Glomerular visceral epithelial cell (primary cell): ENCODE measurements around the gene SDCCAG8.

Source experiments
- DNase-seq: peaks from one replicate; pipeline ENCODE4 v3.0.0-alpha.2; 2016; ENCODE audit errors: extremely low spot score

Gene SDCCAG8

GRCh38 chr1:243281672-243282071 is 25.8 kb downstream of the SDCCAG8 start:
- no peak for DNase-seq

DNA sequence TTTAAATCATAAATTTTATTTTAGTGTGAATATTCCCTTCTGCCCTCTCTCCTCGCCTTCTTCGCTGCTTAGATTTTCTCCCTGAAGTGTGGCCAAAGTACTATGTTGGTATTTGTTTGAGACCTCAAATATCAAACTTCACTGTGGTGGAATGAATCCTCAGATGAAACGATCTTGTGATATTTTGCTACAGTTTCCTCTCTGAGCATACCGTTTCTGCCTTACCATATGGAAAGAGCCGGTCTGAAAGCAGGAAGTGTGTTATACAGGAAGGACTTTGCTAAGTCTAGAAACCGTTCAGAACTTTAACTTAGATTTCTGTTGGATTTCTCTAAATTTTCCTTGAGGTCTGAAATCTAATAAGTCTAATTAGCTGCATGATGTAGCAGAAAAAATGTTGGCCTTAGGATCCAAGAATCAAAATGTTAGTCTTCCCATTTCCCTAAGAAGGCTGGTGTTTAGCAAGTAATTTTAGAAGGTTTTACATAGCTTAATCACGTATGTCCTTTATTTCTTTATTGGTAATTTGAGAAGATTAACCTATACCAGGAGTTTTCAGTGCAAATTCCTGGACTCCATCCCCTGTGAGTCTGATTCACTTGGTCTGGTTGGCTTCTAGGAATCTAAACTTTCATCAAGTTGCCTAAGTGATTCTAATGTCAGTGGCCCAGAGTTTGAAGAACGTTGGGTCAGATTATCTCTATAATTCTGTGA is 30.7 kb downstream of the SDCCAG8 start:
- no peak for DNase-seq

GRCh38 chr1:243287123-243287460 is 31.3 kb downstream of the SDCCAG8 start:
- no peak for DNase-seq

GRCh38 chr1:243287652-243288051 is 31.8 kb downstream of the SDCCAG8 start:
- peak; percentile 68 for DNase-seq

DNA sequence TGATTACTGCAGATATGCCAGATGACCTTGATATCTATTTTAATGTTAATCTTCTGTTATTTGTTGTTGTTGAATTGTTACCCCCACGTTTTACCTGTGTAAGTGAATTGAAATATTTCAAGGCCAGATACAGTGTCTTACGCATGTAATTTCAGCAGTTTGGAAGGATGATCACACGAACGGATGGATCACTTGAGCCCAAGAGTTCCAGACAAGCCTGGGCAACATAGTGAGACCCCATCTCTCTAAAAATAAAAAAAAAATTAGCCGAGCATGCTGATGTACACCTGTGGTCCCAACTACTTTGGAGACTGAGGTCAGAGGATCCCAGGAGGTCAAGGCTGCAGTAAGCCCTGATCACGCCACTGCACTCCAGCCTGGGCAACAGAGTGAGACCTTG is 32.2 kb downstream of the SDCCAG8 start:
- no peak for DNase-seq

DNA sequence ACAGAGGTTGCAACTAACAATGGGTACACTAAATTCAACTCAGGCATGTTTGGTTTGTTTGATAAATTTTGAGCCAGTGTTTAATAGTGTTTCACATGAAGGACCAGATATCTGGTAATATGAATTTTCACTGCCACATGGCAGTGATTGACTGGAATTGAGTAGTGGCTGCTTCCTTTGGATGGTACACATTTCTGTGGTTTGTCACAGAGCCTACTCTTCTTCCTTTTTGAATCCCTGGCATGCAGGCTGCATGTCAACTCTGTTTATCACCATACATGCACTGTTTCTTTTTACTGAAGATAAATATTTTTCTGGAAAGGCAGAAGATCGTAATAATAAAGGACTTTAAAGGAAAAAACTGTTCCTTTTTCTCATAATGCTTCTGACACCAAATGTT is 35.5 kb downstream of the SDCCAG8 start:
- DNase-seq: no peak

GRCh38 chr1:243292117-243292516 is 36.3 kb downstream of the SDCCAG8 start:
- no peak for DNase-seq

GRCh38 chr1:243293941-243294722 is 38.3 kb downstream of the SDCCAG8 start:
- DNase-seq: no peak

DNA sequence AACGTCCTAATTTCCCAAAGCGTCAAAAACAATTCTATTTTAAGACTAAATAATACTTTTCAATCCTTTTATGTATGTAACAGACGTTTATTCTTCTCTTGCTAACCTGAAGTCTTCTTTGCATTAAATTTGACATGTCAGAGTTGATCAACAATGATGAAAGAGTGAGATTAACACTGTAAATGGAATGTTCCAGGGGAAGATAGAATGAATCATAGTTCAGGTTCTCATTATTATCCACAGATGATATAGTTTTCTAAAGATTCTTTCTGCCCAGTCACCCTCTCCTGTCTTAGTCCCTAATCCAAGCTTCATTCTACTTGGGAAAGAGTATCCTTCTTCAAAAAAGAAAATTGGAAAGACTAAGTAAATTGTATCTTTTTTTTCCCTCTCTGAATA is 38.9 kb downstream of the SDCCAG8 start:
- DNase-seq: no peak

DNA sequence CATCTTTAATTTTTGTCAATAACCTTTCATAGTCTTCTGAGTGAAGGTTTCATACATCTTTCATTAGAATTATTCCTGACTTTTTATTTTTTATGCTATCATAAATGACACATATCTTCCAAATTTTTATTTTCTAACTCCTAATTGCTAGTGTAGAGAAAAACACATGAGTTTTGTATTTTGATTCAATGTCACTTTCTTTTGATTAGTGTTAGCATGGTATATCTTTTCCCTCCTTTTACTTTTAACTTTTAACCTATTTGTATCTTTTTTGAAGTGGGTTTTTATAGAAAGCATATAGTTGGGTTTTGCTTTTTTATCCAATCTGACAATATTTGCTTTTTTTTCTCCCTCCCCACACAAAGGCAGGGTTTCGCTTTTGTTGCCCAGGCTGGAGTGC is 43.2 kb downstream of the SDCCAG8 start:
- no peak for DNase-seq

DNA sequence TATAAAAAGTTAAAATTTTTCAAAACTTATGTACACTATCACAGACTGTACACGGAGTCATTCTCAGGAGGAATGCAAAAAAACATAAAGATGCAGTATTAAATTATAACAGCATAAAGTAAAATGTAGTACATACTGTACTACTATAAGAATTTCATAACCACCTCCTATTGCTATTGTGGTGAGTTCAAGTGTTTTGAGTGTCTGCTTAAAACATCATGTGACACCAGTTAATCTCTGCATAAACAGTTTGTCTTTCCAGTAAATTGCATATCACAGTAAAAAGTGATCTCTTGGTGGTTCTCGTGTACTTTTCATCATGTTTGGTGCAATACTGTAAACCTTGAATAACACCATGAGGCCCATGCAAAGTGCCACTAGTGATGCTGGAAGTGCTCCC is 45.2 kb downstream of the SDCCAG8 start:
- DNase-seq: no peak

- no peak for DNase-seq
Measured at GRCh38 chr1:243311809-243312208, 56.0 kb downstream of the SDCCAG8 start.

GRCh38 chr1:243312952-243313634 is 57.3 kb downstream of the SDCCAG8 start:
- DNase-seq: no peak

GRCh38 chr1:243313635-243314536 is 58.0 kb downstream of the SDCCAG8 start:
- DNase-seq: no peak

- no peak for DNase-seq
Measured at GRCh38 chr1:243315455-243315854, 59.6 kb downstream of the SDCCAG8 start.

- DNase-seq: no peak
Measured at GRCh38 chr1:243315893-243316292, 60.1 kb downstream of the SDCCAG8 start.

- DNase-seq: no peak
Measured at GRCh38 chr1:243316366-243316989, 60.6 kb downstream of the SDCCAG8 start.

- no peak for DNase-seq
Measured at GRCh38 chr1:243320224-243320623, 64.4 kb downstream of the SDCCAG8 start.

- DNase-seq: no peak
Measured at GRCh38 chr1:243322326-243322725, 66.5 kb downstream of the SDCCAG8 start.

DNA sequence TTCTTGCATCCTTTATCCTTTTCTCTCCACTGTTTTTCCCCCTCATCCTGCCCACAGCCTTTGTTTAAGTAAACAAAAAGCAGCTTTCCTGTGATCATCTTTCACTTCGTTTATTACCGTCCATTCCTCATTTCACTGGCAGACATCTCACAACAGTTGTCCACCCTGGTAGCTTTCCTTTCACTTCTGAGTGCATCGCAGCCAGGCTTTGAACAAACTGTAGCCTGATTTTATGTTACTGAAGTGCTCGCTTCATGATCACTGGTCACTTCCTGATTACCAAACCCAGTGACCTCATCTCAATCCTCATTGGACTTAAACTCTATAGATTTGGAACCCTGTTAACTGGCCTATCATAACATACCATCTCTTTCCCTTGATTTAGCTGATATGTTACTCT is 67.7 kb downstream of the SDCCAG8 start:
- no peak for DNase-seq

DNA sequence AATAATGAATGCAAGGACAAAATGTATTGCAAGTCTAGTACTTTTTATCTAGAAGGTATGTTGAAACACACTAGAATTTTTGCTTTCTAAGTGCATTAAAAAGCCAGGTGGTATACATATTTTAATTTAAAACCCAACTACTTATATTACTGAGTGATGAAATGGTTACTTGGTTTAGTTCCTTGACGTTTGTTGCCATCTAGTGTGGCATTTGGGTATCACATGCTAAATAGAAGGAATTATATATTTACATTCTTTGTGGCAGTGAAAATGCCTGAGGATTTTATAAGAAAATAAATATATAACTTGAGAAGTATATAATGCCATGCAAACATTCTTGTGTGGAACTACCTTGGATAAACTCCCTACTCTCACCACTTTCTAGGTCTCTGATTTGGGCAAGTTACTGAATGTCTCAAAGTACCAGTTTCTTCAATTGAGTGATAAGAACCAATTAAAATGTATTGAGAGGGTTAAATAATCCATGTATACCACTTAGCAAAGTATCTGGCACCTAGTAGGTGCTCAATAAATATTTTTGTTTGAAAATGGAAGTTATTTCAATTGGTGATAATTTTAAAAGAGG is 69.6 kb downstream of the SDCCAG8 start:
- DNase-seq: peak; percentile 58
